KMS-11 (cell line): ENCODE measurements around the gene ZSCAN5C.

Experiments
- H2AFZ ChIP-seq: fragments of 200-600 bp; sonication (generic); 2 replicates; pipeline ENCODE4 v1.6.1; 2016; ENCODE audit warnings: antibody characterized with exemption, mixed run types, low read depth
- H3K27ac ChIP-seq: fragments of 200-600 bp; sonication (generic); 2 replicates; pipeline ENCODE4 v1.6.1; 2016; ENCODE audit warnings: mild to moderate bottlenecking, mixed run types
- H3K27me3 ChIP-seq: fragments of 200-600 bp; sonication (generic); 2 replicates; pipeline ENCODE4 v1.6.1; 2017; ENCODE audit warnings: mild to moderate bottlenecking, low read depth, mixed run types, moderate library complexity; ENCODE audit not compliant: insufficient read depth
- H3K36me3 ChIP-seq: fragments of 200-600 bp; sonication (generic); 2 replicates; pipeline ENCODE4 v1.6.1; 2017; ENCODE audit warnings: mild to moderate bottlenecking, mixed run types; ENCODE audit not compliant: insufficient read depth
- H3K4me1 ChIP-seq: fragments of 200-600 bp; sonication (generic); 2 replicates; pipeline ENCODE4 v1.6.1; 2016; ENCODE audit warnings: mild to moderate bottlenecking, low read depth, mixed run types; ENCODE audit not compliant: poor library complexity, severe bottlenecking
- H3K4me2 ChIP-seq: fragments of 200-600 bp; sonication (generic); 2 replicates; pipeline ENCODE4 v1.7.0; 2016; ENCODE audit warnings: mild to moderate bottlenecking, mixed run types
- H3K4me3 ChIP-seq: fragments of 200-600 bp; sonication (generic); IDR thresholded peaks from 2 replicates; pipeline ENCODE4 v1.6.1; 2017; ENCODE audit warnings: low read depth, low read length, mixed read lengths; ENCODE audit not compliant: insufficient read depth
- H3K79me2 ChIP-seq: fragments of 200-600 bp; sonication (generic); 2 replicates; pipeline ENCODE4 v1.6.1; 2016; ENCODE audit warnings: low read depth, mixed run types; ENCODE audit not compliant: insufficient read depth
- H3K9ac ChIP-seq: fragments of 200-600 bp; sonication (generic); 2 replicates; pipeline ENCODE4 v1.6.1; 2016; ENCODE audit warnings: mild to moderate bottlenecking, mixed run types
- H4K20me1 ChIP-seq: fragments of 200-600 bp; sonication (generic); 2 replicates; pipeline ENCODE4 v1.6.1; 2016; ENCODE audit warnings: mild to moderate bottlenecking, mixed run types; ENCODE audit not compliant: insufficient read depth
- TF ChIP-seq, protein P1 (sequence below): fragments of 200-600 bp; sonication (generic); conservative IDR thresholded peaks from 2 replicates; pipeline ENCODE4 v1.6.1; 2017; ENCODE audit warnings: low read depth, mild to moderate bottlenecking, antibody characterized with exemption, low read length, moderate library complexity, mixed read lengths

ZSCAN5C gene

DNA sequence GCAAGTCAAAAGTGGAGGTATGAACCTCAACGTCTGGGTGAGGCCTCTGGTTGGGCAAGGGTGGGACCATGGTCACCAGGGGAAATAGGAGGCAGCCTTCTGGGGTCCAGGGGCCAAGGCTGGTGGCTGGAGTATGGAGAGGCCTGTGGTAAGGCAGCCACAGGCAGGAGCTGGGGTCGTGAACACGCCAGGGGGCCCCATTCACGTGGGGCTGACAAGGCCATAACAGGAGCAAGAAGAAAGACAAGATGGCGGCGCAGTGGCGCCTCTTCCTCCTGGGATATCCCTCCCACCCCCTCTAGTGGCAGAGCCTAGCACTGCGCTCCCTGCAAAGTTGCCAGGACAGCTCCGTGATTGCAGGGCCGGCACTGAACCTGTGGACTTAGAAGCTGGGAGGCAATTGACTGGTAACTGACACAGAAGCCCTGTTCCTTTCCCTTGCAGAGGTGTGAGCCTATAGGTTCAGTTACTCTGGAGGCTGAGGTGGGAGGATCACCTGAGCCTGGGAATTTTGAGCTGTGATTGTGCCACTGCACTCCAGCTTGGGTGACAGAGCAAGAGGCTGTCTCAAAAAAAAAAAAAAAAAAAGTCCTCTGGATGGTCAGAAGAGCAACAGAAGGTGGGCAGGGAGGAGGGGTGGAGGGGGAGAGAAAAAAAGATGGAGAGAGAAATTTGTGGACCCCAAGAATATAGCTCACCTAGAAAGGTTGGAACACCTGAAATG lies 50.8 kb downstream of the ZSCAN5C start:
- no peak overlapping the region for H3K27ac ChIP-seq
- no peaks in the 10 kb centered on the region for H3K36me3 ChIP-seq
- no peaks in the 10 kb centered on the region for H3K4me1 ChIP-seq
- peak overlapping the region; percentile 63 for H2AFZ ChIP-seq
- no peaks in the 10 kb centered on the region for H3K27me3 ChIP-seq
- no peak overlapping the region for H3K4me2 ChIP-seq
- H3K79me2 ChIP-seq, result no peaks in the 10 kb centered on the region
- TF ChIP-seq, protein P1, sequence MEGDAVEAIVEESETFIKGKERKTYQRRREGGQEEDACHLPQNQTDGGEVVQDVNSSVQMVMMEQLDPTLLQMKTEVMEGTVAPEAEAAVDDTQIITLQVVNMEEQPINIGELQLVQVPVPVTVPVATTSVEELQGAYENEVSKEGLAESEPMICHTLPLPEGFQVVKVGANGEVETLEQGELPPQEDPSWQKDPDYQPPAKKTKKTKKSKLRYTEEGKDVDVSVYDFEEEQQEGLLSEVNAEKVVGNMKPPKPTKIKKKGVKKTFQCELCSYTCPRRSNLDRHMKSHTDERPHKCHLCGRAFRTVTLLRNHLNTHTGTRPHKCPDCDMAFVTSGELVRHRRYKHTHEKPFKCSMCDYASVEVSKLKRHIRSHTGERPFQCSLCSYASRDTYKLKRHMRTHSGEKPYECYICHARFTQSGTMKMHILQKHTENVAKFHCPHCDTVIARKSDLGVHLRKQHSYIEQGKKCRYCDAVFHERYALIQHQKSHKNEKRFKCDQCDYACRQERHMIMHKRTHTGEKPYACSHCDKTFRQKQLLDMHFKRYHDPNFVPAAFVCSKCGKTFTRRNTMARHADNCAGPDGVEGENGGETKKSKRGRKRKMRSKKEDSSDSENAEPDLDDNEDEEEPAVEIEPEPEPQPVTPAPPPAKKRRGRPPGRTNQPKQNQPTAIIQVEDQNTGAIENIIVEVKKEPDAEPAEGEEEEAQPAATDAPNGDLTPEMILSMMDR, result peak; percentile 76
- H4K20me1 ChIP-seq, result no peaks in the 10 kb centered on the region
- H3K4me3 ChIP-seq, result no peak overlapping the region
- H3K9ac ChIP-seq, result no peak overlapping the region

DNA sequence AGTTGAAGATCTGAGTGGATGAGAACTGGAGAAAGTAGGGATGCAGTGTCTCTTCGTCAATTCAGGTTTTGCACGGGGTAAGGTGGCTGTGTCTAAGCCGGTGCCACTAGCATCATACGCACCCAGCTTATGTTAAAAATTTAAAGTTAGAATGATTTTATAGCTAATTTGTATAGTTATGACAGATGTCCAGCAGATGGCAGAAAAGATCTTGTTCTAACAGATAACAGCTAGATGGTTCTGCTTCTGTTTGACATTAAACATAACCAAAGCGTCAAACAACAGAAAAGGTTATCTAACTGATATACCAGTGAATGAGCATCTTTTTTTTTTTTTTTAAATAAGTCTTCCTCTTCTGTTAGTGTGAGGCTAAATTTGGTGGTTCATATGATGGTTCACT lies 51.7 kb downstream of the ZSCAN5C start:
- Histone ChIP-seq H3K36me3 (no peaks in the 10 kb centered on the region), H3K27ac (no peak overlapping the region), H3K4me3 (no peak overlapping the region), H3K4me2 (no peak overlapping the region), H4K20me1 (no peaks in the 10 kb centered on the region), H2AFZ (no peak overlapping the region), H3K27me3 (no peaks in the 10 kb centered on the region), H3K4me1 (no peaks in the 10 kb centered on the region), H3K79me2 (no peaks in the 10 kb centered on the region), H3K9ac (no peak overlapping the region)
- TF ChIP-seq, protein P1, result peak; percentile 65

DNA sequence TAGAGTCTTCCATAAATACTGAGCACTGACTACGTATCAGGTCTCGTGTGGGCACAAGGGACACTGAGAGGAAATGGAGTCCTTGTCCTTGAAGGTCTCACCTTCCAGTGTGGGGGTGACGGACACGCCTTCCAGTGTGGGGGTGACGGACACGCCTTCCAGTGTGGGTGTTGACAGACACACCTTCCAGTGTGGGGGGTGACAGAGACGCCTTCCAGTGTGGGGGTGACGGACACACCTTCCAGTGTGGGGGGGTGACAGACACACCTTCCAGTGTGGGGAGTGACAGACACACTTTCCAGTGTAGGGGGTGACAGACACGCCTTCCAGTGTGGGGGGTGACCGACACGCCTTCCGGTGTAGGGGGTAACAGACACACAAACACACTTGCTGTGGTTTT lies 56.2 kb downstream of the ZSCAN5C start:
- Histone ChIP-seq H2AFZ (no peak overlapping the region), H3K36me3 (no peaks in the 10 kb centered on the region), H3K27me3 (no peaks in the 10 kb centered on the region), H3K27ac (no peak overlapping the region), H3K4me1 (no peaks in the 10 kb centered on the region), H4K20me1 (no peaks in the 10 kb centered on the region), H3K79me2 (no peaks in the 10 kb centered on the region), H3K4me2 (no peak overlapping the region), H3K9ac (no peak overlapping the region), H3K4me3 (no peak overlapping the region)
- TF ChIP-seq, protein P1, result no peak
